GM12878 (cell line): ENCODE data around the gene PAX2. TPM values are rescaled to one million over a fixed set of nuclear protein-coding genes. Genes with fewer than 3 reads are reported as not detected.

Experiments used
- BACH1 ChIP-seq: fragments of 450-650 bp; IDR thresholded peaks from 2 replicates; pipeline ENCODE4 v1.6.1; 2017; ENCODE audit warnings: mild to moderate bottlenecking, borderline replicate concordance
- BMI1 ChIP-seq: fragments of 450-650 bp; IDR thresholded peaks from 2 replicates; pipeline ENCODE4 v1.6.1; 2016; ENCODE audit warnings: mild to moderate bottlenecking, moderate library complexity, borderline replicate concordance
- MEF2B ChIP-seq: fragments of 450-650 bp; IDR thresholded peaks from 2 replicates; pipeline ENCODE4 v1.6.1; 2018; ENCODE audit warnings: mild to moderate bottlenecking, moderate library complexity; ENCODE audit not compliant: partially characterized antibody, poor library complexity, severe bottlenecking
- MLLT1 ChIP-seq: fragments of 450-650 bp; IDR thresholded peaks from 2 replicates; pipeline ENCODE4 v1.6.1; 2016; ENCODE audit warnings: mild to moderate bottlenecking
- RB1 ChIP-seq: fragments of 450-650 bp; formaldehyde crosslinking; IDR thresholded peaks from 2 replicates; pipeline ENCODE4 v1.6.1; 2017; ENCODE audit warnings: mild to moderate bottlenecking, borderline replicate concordance
- RELB ChIP-seq: fragments of 450-650 bp; IDR thresholded peaks from 2 replicates; pipeline ENCODE4 v1.6.1; 2017; ENCODE audit warnings: low read depth, mild to moderate bottlenecking, moderate library complexity
- ZBTB40 ChIP-seq: fragments of 450-650 bp; IDR thresholded peaks from 2 replicates; pipeline ENCODE4 v1.6.1; 2016; ENCODE audit warnings: mild to moderate bottlenecking, moderate library complexity, borderline replicate concordance
- ZNF274 ChIP-seq: IDR thresholded peaks from one replicate; pipeline ENCODE4 v1.8.0; 2011; ENCODE audit not compliant: insufficient read length, insufficient read depth
- polyA plus RNA-seq, 11 experiments: library from polyadenylated mRNA; depleted of rRNA in 4 of 11; unstranded in 6 of 11; stranded (reverse) in 5 of 11; fragments of >200 nt; fragmentation: Nextera tagmentation in 4 of 11; fragmentation: Illumina TruSeq in 1 of 11; extraction: Ambion mirVana in 4 of 11; extraction: Trizol in 1 of 11; gene quantifications; 1 replicate in 1 of 11; 2 replicates in 10 of 11; pipeline versions ENCODE4 v1.2.1 to v1.2.3, GENCODE V29; 2011 to 2016; ENCODE audit warnings: inconsistent platforms in 2 of 11, missing spikeins in 2 of 11, low read depth in 1 of 11
- total RNA-seq, 4 experiments: library from RNA; depleted of rRNA in 3 of 4; stranded (reverse); fragments of >200 nt in 3 of 4; fragmentation: Illumina TruSeq in 1 of 4; extraction: Trizol in 1 of 4; gene quantifications; 2 replicates each; pipeline versions ENCODE4 v1.2.1 to v1.2.3, GENCODE V29; 2013 to 2021

The PAX2 gene
- total and polyA plus RNA-seq, 10 of the 15 experiments (the other 5 are each of a cell fraction or from before 2014, with no cell fraction given): not detected

- TF ChIP-seq BACH1: no peak
- TF ChIP-seq MLLT1: peak; percentile 51; the same call in 1 of the 2 replicates
- no peak for TF ChIP-seq RB1
- no peak for TF ChIP-seq MEF2B
- TF ChIP-seq ZBTB40: no peak
- TF ChIP-seq ZNF274: no peak
- TF ChIP-seq RELB: peak; percentile 76
- no peak; the same call in 1 of the 2 replicates for TF ChIP-seq BMI1
Measured at GRCh38 chr10:100696477-100696901, 48.9 kb upstream of the PAX2 start (continued).
